GM21723 (cell line): ENCODE data around the gene VWA5B2.
A peak's percentile ranks its signal among the peaks of the same experiment; 100 is the strongest.

Experiments used
- ATAC-seq: cut with Tn5 transposase; IDR thresholded peaks from one replicate; pipeline ENCODE4 v1.9.1; 2021; ENCODE audit warnings: mild to moderate bottlenecking, moderate library complexity; ENCODE audit not compliant: unreplicated experiment

Gene VWA5B2

DNA sequence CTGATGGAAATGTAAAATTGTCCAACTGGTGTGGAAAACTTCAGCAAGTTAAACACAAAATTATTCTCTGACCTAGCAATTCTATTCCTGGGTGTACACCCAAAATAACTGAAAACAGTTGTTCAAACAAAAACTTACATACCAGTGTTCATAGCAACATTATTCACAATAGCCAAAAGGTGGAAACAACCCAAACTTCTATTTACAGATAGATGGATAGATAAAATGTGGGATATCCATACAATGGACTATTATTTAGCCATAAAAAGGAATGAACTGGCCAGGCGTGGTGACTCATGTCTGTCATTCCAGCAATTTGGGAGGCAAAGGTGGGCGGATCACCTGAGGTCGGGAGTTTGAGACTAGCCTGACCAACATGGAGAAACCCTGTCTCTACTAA is 6.9 kb upstream of the VWA5B2 start:
- no peak for ATAC-seq

- ATAC-seq, result no peak
Measured at GRCh38 chr3:184223946-184224345, 5.4 kb upstream of the VWA5B2 start.

- peak; percentile 57 for ATAC-seq
Measured at GRCh38 chr3:184227481-184227935, 1.9 kb upstream of the VWA5B2 start.

DNA sequence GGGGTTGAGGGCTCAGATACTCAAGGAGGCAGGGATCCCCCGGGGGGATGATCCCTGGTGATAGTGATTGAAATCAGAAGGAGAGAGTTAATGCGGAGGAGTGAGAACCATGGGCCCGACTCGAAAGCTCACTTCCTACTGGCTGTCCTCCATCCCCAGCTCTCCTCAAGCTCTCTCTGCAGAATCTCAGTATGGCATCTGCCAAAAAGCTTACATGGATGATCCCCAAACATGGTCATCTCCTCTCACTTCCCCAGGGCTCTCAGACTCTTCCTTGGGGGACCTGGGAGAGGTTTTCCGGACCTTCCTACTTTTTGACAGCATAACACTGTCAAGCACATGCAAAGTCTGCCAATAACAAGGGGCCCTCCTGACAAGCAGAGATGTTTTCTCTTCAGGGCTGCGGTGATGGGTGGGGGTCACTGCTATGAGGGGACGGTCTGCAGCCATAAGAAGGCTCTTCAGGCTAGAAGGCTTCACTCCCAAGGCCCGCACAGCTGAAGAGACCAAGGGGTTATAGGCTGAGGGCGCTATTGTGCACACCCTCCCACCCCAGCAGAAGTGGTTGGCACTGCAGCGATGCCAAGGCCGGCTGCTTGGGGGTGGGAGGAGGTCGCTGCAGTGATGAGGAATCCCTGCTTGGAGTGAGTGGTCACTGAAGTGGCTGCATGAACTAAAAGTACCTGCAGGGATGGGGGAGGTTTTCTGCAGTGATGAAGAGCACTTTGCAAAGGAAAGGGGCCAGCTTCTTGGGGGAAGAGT is 828 bp upstream of the VWA5B2 start:
- no peak for ATAC-seq

DNA sequence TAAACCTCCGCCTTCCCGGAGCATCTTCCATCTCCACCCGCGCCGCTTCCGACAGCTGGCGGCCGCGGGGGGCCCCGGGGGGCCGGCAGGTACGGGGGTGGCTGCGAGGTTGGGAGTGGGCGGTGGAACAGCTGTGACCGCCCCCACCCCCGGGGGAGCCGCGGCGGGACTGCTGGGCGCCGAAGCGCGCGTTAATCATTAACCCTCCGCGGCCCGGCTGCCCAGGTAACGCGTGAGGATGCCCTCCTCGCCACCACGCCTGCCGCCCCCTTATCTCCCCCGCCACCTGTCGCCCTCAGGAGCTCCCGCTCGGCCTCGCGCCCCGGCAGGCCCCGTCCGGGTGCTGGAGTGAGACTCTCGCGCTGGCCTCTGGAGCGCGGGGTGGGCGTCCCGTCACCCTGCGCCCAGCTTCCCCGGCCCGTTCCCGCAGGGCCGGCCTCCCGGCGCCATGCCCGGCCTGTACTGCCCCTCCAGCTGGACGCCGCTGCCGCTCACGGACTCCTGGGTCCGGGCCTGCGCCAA is 757 bp downstream of the VWA5B2 start:
- ATAC-seq, result no peak

- no peak for ATAC-seq
Measured at GRCh38 chr3:184230603-184231528, 1.5 kb downstream of the VWA5B2 start.

DNA sequence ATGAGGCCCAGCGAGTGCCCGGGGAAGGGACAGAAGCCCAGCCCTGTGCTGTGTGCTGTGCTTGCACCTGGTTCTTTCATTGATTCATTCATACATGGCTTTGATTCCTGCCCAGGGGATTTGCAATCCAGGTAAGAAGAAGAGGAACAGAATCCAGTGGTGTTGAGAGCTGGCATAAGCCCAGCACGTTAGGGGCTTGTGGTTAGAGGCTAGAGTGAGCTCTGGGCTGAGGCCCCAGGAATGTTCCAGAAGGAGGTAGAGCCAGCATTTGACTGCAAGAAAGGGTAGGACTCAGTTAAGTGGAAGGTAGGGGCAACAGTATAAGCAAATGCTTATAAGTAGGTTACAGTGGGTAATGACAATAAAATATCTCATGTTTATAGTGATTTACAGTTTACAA is 2.3 kb downstream of the VWA5B2 start:
- ATAC-seq, result no peak

DNA sequence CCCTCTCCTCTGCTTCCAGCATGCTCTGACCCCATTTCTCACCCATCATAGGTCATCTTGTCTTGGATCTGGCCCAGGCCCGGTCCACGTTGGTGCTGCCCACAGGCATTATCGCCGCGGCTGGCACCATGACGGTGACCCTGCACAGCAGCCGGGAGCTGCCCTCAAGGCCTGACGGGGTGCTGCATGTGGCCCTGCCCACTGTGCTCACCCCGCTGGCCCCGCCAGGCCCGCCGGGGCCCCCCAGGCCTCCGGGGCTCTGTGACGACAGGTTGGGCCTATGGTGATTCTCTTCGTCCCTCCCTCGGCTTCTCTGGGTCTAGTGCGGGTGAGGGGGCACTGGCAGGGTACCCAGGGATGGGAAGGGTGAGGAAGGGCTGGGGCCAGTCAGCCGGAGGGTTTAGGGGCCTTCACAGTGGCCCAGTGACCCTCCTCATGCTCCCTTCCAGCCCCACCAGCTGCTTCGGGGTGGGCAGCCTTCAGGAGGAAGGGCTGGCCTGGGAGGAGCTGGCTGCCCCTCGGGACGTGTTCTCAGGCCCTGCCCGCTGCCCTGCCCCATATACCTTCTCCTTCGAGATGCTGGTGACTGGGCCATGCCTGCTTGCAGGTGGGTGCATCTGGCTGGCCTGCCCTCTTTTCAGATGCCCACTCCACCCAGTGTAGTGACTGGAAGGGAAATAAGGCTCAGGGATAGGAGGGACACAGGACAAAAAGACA is 3.9 kb downstream of the VWA5B2 start:
- no peak for ATAC-seq

GRCh38 chr3:184234224-184234623 is 4.8 kb downstream of the VWA5B2 start:
- ATAC-seq, result no peak

DNA sequence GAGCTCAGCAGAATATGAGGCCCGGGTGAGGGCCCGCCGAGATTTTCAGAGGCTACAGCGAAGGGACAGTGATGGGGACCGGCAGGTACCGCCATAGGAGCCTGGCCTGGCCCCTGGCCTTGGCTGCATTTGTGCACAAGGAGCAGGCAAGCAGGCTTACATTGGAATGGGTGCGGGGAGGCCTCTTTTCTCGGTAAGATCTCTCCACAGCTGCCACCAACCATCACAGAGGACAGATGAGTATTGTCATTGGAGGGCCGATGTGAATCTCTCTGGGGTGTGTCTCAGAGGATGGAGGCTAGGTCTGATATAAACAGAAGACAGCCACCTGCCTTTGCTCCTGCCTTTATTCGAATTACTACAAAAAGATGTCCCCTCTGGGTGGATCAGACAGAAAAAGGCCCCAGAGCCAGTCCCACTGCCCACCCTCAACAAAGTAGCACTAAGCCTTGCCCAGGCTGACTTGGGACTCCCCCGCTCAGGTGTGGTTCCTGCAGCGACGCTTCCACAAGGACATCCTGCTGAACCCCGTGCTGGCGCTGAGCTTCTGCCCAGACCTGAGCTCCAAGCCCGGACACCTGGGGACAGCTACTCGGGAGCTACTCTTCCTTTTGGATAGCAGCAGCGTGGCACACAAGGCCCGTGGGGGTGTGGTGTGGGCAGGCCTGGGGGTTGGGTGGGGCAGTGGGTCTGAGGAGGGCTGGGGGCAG is 5.4 kb downstream of the VWA5B2 start:
- no peak for ATAC-seq

DNA sequence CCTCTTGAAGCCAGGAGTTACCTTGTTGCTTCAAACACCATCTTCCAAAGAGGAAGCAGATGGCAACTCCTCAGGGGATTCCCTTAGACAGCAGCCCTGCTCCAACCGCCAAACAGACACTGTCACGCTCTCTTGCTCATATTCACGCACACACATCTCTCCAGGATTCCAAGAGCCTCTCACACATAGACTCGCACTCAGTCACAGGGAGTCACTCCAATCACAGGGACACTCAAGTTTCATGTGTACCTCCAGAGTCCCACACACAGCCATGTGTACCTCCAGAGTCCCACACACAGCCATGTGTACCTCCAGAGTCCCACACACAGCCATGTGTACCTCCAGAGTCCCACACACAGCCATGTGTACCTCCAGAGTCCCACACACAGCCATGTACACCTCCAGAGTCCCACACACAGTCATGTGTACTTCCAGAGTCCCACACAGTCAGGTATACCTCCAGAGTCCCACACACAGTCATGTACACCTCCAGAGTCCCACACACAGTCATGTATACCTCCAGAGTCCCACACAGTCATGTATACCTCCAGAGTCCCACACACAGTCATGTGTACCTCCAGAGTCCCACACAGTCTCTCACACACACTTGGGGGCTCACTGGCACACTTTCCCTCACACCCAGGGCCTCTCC is 6.1 kb downstream of the VWA5B2 start:
- no peak for ATAC-seq

DNA sequence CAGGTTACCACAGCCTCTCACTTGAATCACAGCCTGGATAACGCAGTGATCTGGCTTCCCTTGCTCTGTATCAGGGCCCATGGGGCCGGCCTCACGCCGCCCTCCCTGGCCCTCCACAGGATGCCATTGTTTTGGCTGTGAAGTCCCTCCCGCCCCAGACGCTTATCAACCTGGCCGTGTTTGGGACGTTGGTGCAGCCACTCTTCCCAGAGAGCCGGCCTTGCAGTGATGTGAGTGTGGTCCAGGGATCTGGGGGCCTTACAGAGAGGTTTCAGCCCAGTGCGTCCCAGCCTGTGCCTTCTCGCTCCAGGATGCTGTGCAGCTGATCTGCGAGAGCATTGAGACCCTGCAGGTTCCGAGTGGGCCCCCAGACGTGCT is 6.6 kb downstream of the VWA5B2 start:
- ATAC-seq, result no peak

GRCh38 chr3:184236636-184237035 is 7.3 kb downstream of the VWA5B2 start:
- no peak for ATAC-seq

- no peak for ATAC-seq
Measured at GRCh38 chr3:184237211-184237610, 7.8 kb downstream of the VWA5B2 start.

DNA sequence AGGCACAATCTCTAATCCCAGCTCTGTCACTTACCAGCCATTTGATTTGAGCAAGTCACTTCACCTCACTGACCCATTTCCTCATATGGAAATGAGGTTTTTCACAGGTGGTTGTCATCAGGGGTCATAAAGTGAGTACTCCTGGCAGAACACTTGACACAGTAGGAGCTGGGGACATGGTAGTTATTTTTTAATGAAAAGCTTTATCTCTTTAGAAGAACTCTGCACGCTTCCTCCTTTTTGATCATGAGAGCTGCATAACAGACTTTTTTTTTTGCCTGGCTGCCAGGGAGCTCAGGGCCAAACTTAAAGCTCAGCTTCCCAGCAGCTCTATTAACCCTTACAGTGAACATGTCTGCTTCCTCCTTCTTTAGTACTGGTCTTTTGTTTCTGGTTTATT is 8.4 kb downstream of the VWA5B2 start:
- no peak for ATAC-seq

DNA sequence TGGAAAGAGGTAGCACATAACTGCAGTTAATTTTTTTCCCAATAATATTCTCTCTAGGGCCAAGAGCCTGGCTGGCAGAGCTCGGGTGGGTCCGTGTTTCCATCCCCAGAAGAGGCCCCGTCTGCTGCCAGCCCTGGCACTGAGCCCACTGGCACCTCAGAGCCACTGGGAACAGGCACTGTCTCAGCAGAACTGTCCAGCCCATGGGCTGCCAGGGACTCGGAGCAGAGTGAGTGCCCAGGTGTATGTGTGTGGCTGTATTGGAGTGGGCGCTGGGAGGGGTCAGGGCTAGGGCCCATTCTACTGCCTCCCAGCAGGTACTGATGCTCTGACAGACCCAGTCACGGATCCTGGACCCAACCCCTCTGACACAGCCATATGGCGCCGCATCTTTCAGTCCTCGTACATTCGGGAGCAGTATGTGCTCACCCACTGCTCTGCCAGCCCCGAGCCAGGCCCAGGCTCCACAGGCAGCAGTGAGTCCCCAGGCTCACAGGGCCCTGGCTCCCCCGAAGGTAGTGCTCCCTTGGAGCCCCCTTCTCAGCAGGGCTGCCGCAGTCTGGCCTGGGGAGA is 8.9 kb downstream of the VWA5B2 start:
- no peak for ATAC-seq

DNA sequence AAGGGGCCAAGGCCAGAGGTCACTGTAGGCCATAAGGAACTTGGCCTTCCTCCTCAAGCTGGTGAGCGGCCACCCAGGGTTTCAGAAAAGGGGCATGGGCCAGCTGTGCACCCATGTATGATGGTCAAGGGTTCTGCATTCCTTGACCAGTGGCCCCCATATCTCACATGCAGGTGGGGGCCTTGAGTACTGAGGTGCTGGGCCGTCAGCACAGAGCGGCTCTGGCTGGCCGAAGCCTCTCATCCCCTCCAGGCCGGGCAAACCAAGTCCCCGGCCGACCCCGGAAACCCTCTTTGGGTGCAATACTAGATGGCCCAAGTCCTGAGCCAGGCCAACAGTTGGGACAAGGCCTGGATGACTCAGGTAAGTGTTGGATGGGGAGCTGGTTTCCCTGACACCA is 9.8 kb downstream of the VWA5B2 start:
- ATAC-seq, result no peak

DNA sequence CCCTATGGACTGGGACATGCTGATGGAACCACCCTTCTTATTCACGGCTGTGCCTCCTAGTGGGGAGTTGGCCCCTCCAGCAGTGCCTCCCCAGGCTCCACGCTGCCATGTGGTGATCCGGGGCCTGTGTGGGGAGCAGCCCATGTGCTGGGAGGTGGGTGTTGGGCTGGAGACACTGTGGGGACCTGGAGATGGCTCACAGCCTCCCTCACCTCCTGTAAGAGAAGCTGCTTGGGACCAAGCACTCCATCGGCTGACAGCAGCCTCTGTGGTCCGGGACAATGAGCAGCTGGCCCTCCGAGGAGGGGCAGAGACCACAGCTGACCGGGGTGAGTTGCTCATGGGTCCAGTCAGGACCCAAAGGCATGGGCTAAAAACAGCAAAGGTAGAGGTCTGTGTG is 10.3 kb downstream of the VWA5B2 start:
- no peak for ATAC-seq

- ATAC-seq, result no peak
Measured at GRCh38 chr3:184240384-184241140, 11.2 kb downstream of the VWA5B2 start.
